ENCODE results near the gene DIAPH3.

The DIAPH3 gene

GRCh38 chr13:59710416-59710815 is 453.3 kb downstream of the DIAPH3 start:
- H3K4me3 ChIP-seq (ENCODE audit: low read depth, low read length) = no peak overlapping the region
- no peaks in the 10 kb centered on the region for H3K36me3 ChIP-seq (ENCODE audit: control insufficient read depth in 2 of 2, insufficient read depth in 1 of 2, low read length in 2 of 2)
- ChIA-PET POLR2A (no interaction called here), CTCF (no interaction called here)
- no peak overlapping the region for H3K27ac ChIP-seq (ENCODE audit: extremely low read depth, low read depth, low read length)
- TF ChIP-seq ZNF843 (tag by site-specific recombination; IDR thresholded peaks at IDR 0.05) = no peak
- no peak for TF ChIP-seq HOXA7 (CRISPR knock-in tag; IDR thresholded peaks at IDR 0.05; ENCODE audit: borderline replicate concordance)
- no peak for TF ChIP-seq PRDM4 (tag by site-specific recombination; IDR thresholded peaks at IDR 0.05)
- TF ChIP-seq HIC1 (tag by site-specific recombination; IDR thresholded peaks at IDR 0.05) = no peak
- no peak for TF ChIP-seq ZNF239 (tag by site-specific recombination; IDR thresholded peaks at IDR 0.05)
- no peak for TF ChIP-seq ZNF600 (tag by site-specific recombination; IDR thresholded peaks at IDR 0.05)
- TF ChIP-seq ZNF18 (tag by site-specific recombination; IDR thresholded peaks at IDR 0.05) = no peak
- TF ChIP-seq ATF2 (tag by site-specific recombination; IDR thresholded peaks at IDR 0.05; ENCODE audit: low read depth) = no peak
- no peak for TF ChIP-seq ZNF473 (tag by site-specific recombination; IDR thresholded peaks at IDR 0.05)
- no peak for TF ChIP-seq ZNF341 (tag by site-specific recombination; IDR thresholded peaks at IDR 0.05; ENCODE audit: low read depth)
- TF ChIP-seq IKZF3 (tag by site-specific recombination; IDR thresholded peaks at IDR 0.05) = no peak
- TF ChIP-seq ZNF19 (tag by site-specific recombination; IDR thresholded peaks at IDR 0.05; ENCODE audit: low read depth) = no peak
- no peak for TF ChIP-seq ZNF544 (tag by site-specific recombination; IDR thresholded peaks at IDR 0.05)
- no peak for TF ChIP-seq ZNF610 (tag by site-specific recombination; IDR thresholded peaks at IDR 0.05; ENCODE audit: borderline replicate concordance)
- no peak for TF ChIP-seq PATZ1 (tag by site-specific recombination; IDR thresholded peaks at IDR 0.05)
- TF ChIP-seq ZNF776 (tag by site-specific recombination; IDR thresholded peaks at IDR 0.05; ENCODE audit: borderline replicate concordance) = no peak
- TF ChIP-seq ZBTB48 (tag by site-specific recombination; IDR thresholded peaks at IDR 0.05) = no peak
- TF ChIP-seq ZNF560 (tag by site-specific recombination; IDR thresholded peaks at IDR 0.05; ENCODE audit: borderline replicate concordance) = no peak
- TF ChIP-seq ZNF121 (tag by site-specific recombination; IDR thresholded peaks at IDR 0.05) = no peak
- no peak for TF ChIP-seq ZNF433 (tag by site-specific recombination; IDR thresholded peaks at IDR 0.05; ENCODE audit: low read depth)
- H3K4me1 ChIP-seq (ENCODE audit: control insufficient read depth, insufficient read depth, low read length) = peaks cover 2% of the 10 kb centered on the region; the same call in 1 of the 2 replicates
- H3K9me3 ChIP-seq (ENCODE audit: control insufficient read depth, insufficient read depth, low read depth, low read length) = no peaks in the 10 kb centered on the region
